Keratinocyte (primary cell): ENCODE data around the gene NHERF2. TPM values are rescaled to one million over a fixed set of nuclear protein-coding genes. Genes with fewer than 3 reads are reported as not detected.

ENCODE experiments used
- DNase-seq: peaks from one replicate; pipeline ENCODE4 v3.0.0-alpha.2; 2011; ENCODE audit warnings: low read depth, missing footprints, low spot score
- FAIRE-seq: peaks from 2 replicates; lab custom pipeline; 2011; peaks lifted over from hg19 to GRCh38; lab: Jason Lieb, UNC
- H2AFZ ChIP-seq: 2 replicates; pipeline ENCODE4 v1.6.0; 2012; ENCODE audit warnings: low read length, control low read depth, inconsistent platforms; ENCODE audit not compliant: control insufficient read depth
- H3K27ac ChIP-seq: 2 replicates; pipeline ENCODE4 v1.5.1; 2011; ENCODE audit warnings: low read length; ENCODE audit not compliant: control insufficient read depth, insufficient read depth
- H3K27me3 ChIP-seq: 3 replicates; pipeline ENCODE4 v1.6.0; 2011; ENCODE audit warnings: low read length; ENCODE audit not compliant: control insufficient read depth, insufficient read depth; ENCODE audit errors: extremely low read depth
- H3K36me3 ChIP-seq, 2 experiments: 2 replicates in 1 of 2; 3 replicates in 1 of 2; pipeline ENCODE4 v1.5.1; 2011; ENCODE audit warnings: low read length in 2 of 2, mild to moderate bottlenecking in 1 of 2; ENCODE audit not compliant: control insufficient read depth in 2 of 2, insufficient read depth in 2 of 2; ENCODE audit errors: extremely low read depth in 1 of 2
- H3K4me1 ChIP-seq: 3 replicates; pipeline ENCODE4 v1.5.1; 2011; ENCODE audit warnings: low read length; ENCODE audit not compliant: control insufficient read depth, insufficient read depth; ENCODE audit errors: extremely low read depth
- H3K4me2 ChIP-seq: 3 replicates; pipeline ENCODE4 v1.6.0; 2011; ENCODE audit warnings: low read depth, low read length; ENCODE audit not compliant: control insufficient read depth, insufficient read depth; ENCODE audit errors: extremely low read depth
- H3K4me3 ChIP-seq, 3 experiments: fragments of 200-600 bp in 1 of 3; sonication (generic) in 1 of 3; 2 replicates in 2 of 3; 3 replicates in 1 of 3; pipeline ENCODE4 v1.5.1; 2011 to 2016; ENCODE audit warnings: low read length in 3 of 3, mild to moderate bottlenecking in 3 of 3, control low read depth in 2 of 3, inconsistent platforms in 1 of 3, low read depth in 1 of 3, mixed read lengths in 1 of 3, mixed run types in 1 of 3, moderate library complexity in 1 of 3; ENCODE audit not compliant: control insufficient read depth in 2 of 3, insufficient read depth in 2 of 3; ENCODE audit errors: extremely low read depth in 1 of 3
- H3K79me2 ChIP-seq: 2 replicates; pipeline ENCODE4 v1.6.0; 2012; ENCODE audit warnings: low read length; ENCODE audit not compliant: control insufficient read depth, insufficient read depth
- H3K9ac ChIP-seq: 3 replicates; pipeline ENCODE4 v1.6.0; 2011; ENCODE audit warnings: low read length; ENCODE audit not compliant: control insufficient read depth, insufficient read depth; ENCODE audit errors: extremely low read depth
- H3K9me1 ChIP-seq: 3 replicates; pipeline ENCODE4 v1.6.0; 2011; ENCODE audit warnings: low read length; ENCODE audit not compliant: control insufficient read depth, insufficient read depth; ENCODE audit errors: extremely low read depth
- H3K9me3 ChIP-seq: 2 replicates; pipeline ENCODE4 v1.5.1; 2012; ENCODE audit warnings: low read depth, low read length; ENCODE audit not compliant: control insufficient read depth
- H4K20me1 ChIP-seq: 3 replicates; pipeline ENCODE4 v1.6.0; 2011; ENCODE audit warnings: low read length; ENCODE audit not compliant: control insufficient read depth, insufficient read depth; ENCODE audit errors: extremely low read depth
- EZH2 ChIP-seq: IDR thresholded peaks from one replicate; pipeline ENCODE4 v1.6.1; 2012; ENCODE audit warnings: inconsistent platforms, mild to moderate bottlenecking, low read length, moderate library complexity
- dilution Hi-C: fragments of 300-500 bp; cut with MboI; formaldehyde crosslinking; loops from one replicate; pipeline ENCODE4 v1.7.0; 2020; ENCODE audit warnings: low sequenced_read_pairs; ENCODE audit not compliant: extremely low pct_ligation_motif_present
- polyA plus RNA-seq, 5 experiments: library from polyadenylated mRNA; depleted of rRNA in 3 of 5; stranded (reverse) in 3 of 5; stranded (forward) in 1 of 5; unstranded in 1 of 5; fragments of >200 nt; gene quantifications; 1 replicate in 1 of 5; 2 replicates in 3 of 5; 3 replicates in 1 of 5; pipeline versions ENCODE4 v1.2.1 to v1.2.3, GENCODE V29; 2011 to 2012; ENCODE audit warnings: missing spikeins in 2 of 5, low read depth in 1 of 5, low replicate concordance in 1 of 5
- TF ChIP-seq, protein P1 (sequence below), 3 experiments: IDR thresholded peaks in 1 of 3; conservative IDR thresholded peaks in 1 of 3; optimal IDR thresholded peaks in 1 of 3; 2 replicates in 2 of 3; 3 replicates in 1 of 3; pipeline versions ENCODE3 to v1.5.1; 2011; ENCODE audit warnings: low read length in 3 of 3, mild to moderate bottlenecking in 3 of 3, moderate library complexity in 2 of 3, control low read depth in 1 of 3, inconsistent platforms in 1 of 3; ENCODE audit not compliant: insufficient read depth in 2 of 3; ENCODE audit errors: extremely low read depth in 1 of 3

The NHERF2 gene
- polyA plus RNA-seq, 1 donor (not counting 4 experiments of a cell fraction or from before 2014, with no cell fraction given): 5.9 TPM

DNA sequence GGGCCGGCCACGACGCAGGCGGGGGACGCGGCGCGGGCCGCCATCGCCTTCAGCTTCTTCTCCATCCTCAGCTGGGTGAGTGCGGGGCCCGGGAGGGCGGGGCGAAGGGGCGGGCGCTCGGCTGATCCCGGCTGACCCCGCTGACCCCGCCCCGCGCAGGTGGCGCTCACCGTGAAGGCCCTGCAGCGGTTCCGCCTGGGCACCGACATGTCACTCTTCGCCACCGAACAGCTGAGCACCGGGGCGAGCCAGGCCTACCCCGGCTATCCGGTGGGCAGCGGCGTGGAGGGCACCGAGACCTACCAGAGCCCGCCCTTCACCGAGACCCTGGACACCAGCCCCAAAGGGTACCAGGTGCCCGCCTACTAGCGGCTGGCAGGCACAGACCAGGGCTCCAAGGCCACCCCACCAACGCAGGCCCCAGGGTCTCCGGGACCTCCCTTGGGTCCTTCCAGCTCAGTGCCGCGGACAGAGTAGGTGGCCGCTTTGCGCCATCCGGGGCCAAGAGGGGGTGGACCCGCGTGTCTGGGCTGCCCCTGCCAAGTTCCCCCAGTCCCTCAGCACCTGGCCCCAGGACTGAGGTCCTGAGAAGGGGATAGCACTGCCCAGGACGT is 33.9 kb upstream of the NHERF2 start:
- H3K4me3 ChIP-seq: no peak overlapping the region
- no peaks in the 10 kb centered on the region for H3K9me1 ChIP-seq
- no peaks in the 10 kb centered on the region for H3K79me2 ChIP-seq
- H4K20me1 ChIP-seq: peaks cover 3% of the 10 kb centered on the region
- no peak overlapping the region for H2AFZ ChIP-seq
- no peak for TF ChIP-seq EZH2
- TF ChIP-seq, protein P1, sequence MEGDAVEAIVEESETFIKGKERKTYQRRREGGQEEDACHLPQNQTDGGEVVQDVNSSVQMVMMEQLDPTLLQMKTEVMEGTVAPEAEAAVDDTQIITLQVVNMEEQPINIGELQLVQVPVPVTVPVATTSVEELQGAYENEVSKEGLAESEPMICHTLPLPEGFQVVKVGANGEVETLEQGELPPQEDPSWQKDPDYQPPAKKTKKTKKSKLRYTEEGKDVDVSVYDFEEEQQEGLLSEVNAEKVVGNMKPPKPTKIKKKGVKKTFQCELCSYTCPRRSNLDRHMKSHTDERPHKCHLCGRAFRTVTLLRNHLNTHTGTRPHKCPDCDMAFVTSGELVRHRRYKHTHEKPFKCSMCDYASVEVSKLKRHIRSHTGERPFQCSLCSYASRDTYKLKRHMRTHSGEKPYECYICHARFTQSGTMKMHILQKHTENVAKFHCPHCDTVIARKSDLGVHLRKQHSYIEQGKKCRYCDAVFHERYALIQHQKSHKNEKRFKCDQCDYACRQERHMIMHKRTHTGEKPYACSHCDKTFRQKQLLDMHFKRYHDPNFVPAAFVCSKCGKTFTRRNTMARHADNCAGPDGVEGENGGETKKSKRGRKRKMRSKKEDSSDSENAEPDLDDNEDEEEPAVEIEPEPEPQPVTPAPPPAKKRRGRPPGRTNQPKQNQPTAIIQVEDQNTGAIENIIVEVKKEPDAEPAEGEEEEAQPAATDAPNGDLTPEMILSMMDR (optimal IDR thresholded peaks at IDR 0.05 in 1 of 3, IDR thresholded peaks at IDR 0.05 in 1 of 3, conservative IDR thresholded peaks at IDR 0.05 in 1 of 3; ENCODE audit: extremely low read depth in 1 of 3, insufficient read depth in 2 of 3, low read length in 3 of 3): no peak
- no peak overlapping the region for H3K27ac ChIP-seq
- no peak overlapping the region for H3K9ac ChIP-seq
- dilution Hi-C loops: no loop called here
- H3K4me2 ChIP-seq: no peak overlapping the region
- FAIRE-seq (no peak), DNase-seq (no peak)
- H3K9me3 ChIP-seq: no peaks in the 10 kb centered on the region
- H3K36me3 ChIP-seq: peaks cover 7 to 13% of the 10 kb centered on the region in 2 experiments
- H3K4me1 ChIP-seq: peaks cover 25% of the 10 kb centered on the region
- H3K27me3 ChIP-seq: peaks cover 30% of the 10 kb centered on the region

DNA sequence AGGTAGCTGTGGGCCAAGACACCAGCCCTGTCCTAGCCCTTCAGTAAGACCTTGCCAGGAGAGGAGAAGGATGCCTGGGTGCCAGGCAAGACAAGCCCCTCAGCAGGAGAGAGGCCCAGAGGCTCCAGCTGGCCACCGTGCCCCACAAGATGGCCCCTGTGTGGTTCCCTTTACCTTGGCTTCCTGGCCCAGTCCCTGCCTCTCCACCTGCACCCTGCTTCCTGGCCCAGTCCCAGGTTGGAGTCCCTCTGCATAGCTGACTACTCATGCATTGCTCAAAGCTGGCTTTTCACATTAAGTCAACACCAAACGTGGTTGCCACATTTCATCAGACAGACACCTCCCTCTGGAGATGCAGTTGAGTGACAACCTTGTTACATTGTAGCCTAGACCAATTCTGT is 33.0 kb upstream of the NHERF2 start:
- dilution Hi-C loops: no loop called here
- peak; percentile 34 for FAIRE-seq
- Histone ChIP-seq H2AFZ (no peak overlapping the region), H3K27me3 (peaks cover 26% of the 10 kb centered on the region), H3K36me3 (peaks cover 13 to 20% of the 10 kb centered on the region in 2 experiments), H3K9me1 (no peaks in the 10 kb centered on the region), H3K4me2 (no peak overlapping the region), H3K79me2 (no peaks in the 10 kb centered on the region), H3K4me1 (peaks cover 25% of the 10 kb centered on the region), H3K9me3 (no peaks in the 10 kb centered on the region), H3K27ac (no peak overlapping the region), H3K4me3 (no peak overlapping the region), H4K20me1 (peaks cover 3% of the 10 kb centered on the region), H3K9ac (no peak overlapping the region)
- DNase-seq: no peak
- TF ChIP-seq, protein P1 (optimal IDR thresholded peaks at IDR 0.05 in 1 of 3, IDR thresholded peaks at IDR 0.05 in 1 of 3, conservative IDR thresholded peaks at IDR 0.05 in 1 of 3; ENCODE audit: extremely low read depth in 1 of 3, insufficient read depth in 2 of 3, low read length in 3 of 3): no peak
- TF ChIP-seq EZH2: no peak
